GM12891 (cell line): ENCODE data around the gene KCNE4.

ENCODE experiments used
- DNase-seq: peaks from one replicate; pipeline ENCODE4 v3.0.0; 2011; ENCODE audit warnings: low spot score; ENCODE audit not compliant: insufficient read length
- FAIRE-seq: peaks from 2 replicates; lab custom pipeline; 2011; peaks lifted over from hg19 to GRCh38; lab: Jason Lieb, UNC
- PAX5 ChIP-seq: IDR thresholded peaks from 2 replicates; pipeline ENCODE4 v1.6.1; 2011; ENCODE audit warnings: low read length, moderate library complexity, mild to moderate bottlenecking; ENCODE audit not compliant: insufficient read depth, severe bottlenecking
- POLR2A ChIP-seq: IDR thresholded peaks from 2 replicates; pipeline ENCODE4 v1.6.1; 2011; ENCODE audit warnings: low read depth, low read length, control low read depth
- POLR2AphosphoS5 ChIP-seq: IDR thresholded peaks from 2 replicates; pipeline ENCODE4 v1.6.1; 2011; ENCODE audit warnings: low read depth, low read length, control low read depth
- POU2F2 ChIP-seq: IDR thresholded peaks from 2 replicates; pipeline ENCODE4 v1.6.1; 2011; ENCODE audit warnings: low read depth, mild to moderate bottlenecking, control low read depth, low read length, moderate library complexity
- SPI1 ChIP-seq: IDR thresholded peaks from 2 replicates; pipeline ENCODE4 v1.6.1; 2011; ENCODE audit warnings: low read depth, low read length, control low read depth
- TAF1 ChIP-seq: IDR thresholded peaks from 2 replicates; pipeline ENCODE4 v1.6.1; 2011; ENCODE audit warnings: low read depth, low read length, control low read depth

Gene KCNE4

GRCh38 chr2:223019987-223020717 lies 31.8 kb upstream of the KCNE4 start:
- DNase-seq: no peak
- TF ChIP-seq PAX5 (no peak), POLR2A (no peak), SPI1 (no peak), POLR2AphosphoS5 (no peak), TAF1 (no peak), POU2F2 (no peak)
- FAIRE-seq: no peak

- no peak for FAIRE-seq
- TF ChIP-seq SPI1 (no peak), POLR2AphosphoS5 (no peak), TAF1 (no peak), POU2F2 (no peak), POLR2A (no peak), PAX5 (no peak)
- DNase-seq: no peak
Measured at GRCh38 chr2:223020971-223021675, 30.9 kb upstream of the KCNE4 start.

- no peak for DNase-seq
- FAIRE-seq: no peak
- TF ChIP-seq POU2F2 (no peak), POLR2A (no peak), SPI1 (no peak)
Measured at GRCh38 chr2:223026357-223027110, 25.5 kb upstream of the KCNE4 start.

- DNase-seq (no peak), FAIRE-seq (no peak)
- no peak for TF ChIP-seq POLR2A
- TF ChIP-seq SPI1: no peak
- TF ChIP-seq POU2F2: no peak
- no peak for TF ChIP-seq PAX5
- no peak for TF ChIP-seq TAF1
- no peak for TF ChIP-seq POLR2AphosphoS5
Measured at GRCh38 chr2:223027442-223027841, 24.5 kb upstream of the KCNE4 start.

- TF ChIP-seq SPI1 (no peak), POU2F2 (no peak), TAF1 (no peak), PAX5 (no peak), POLR2AphosphoS5 (no peak), POLR2A (no peak)
- FAIRE-seq (no peak), DNase-seq (no peak)
Measured at GRCh38 chr2:223029287-223029686, 22.7 kb upstream of the KCNE4 start.

GRCh38 chr2:223032187-223033142 lies 19.5 kb upstream of the KCNE4 start:
- FAIRE-seq (no peak), DNase-seq (no peak)
- TF ChIP-seq PAX5 (no peak), TAF1 (no peak), POLR2AphosphoS5 (no peak), POU2F2 (no peak), POLR2A (no peak), SPI1 (no peak)

GRCh38 chr2:223034221-223034975 lies 17.6 kb upstream of the KCNE4 start:
- FAIRE-seq (no peak), DNase-seq (no peak)
- TF ChIP-seq POLR2AphosphoS5: no peak
- TF ChIP-seq POU2F2: no peak
- no peak for TF ChIP-seq TAF1
- no peak for TF ChIP-seq PAX5
- TF ChIP-seq POLR2A: no peak

- TF ChIP-seq POLR2AphosphoS5: no peak
- TF ChIP-seq PAX5: no peak
- TF ChIP-seq POU2F2: no peak
- no peak for TF ChIP-seq POLR2A
- TF ChIP-seq SPI1: no peak
- TF ChIP-seq TAF1: no peak
- FAIRE-seq (no peak), DNase-seq (no peak)
Measured at GRCh38 chr2:223036790-223037444, 15.1 kb upstream of the KCNE4 start.
